ENCODE results near the gene KRTAP3-3. TPM values are rescaled to one million over a fixed set of nuclear protein-coding genes. Genes with fewer than 3 reads are reported as not detected.
A peak's percentile ranks its signal among the peaks of the same experiment; 100 is the strongest.

Gene KRTAP3-3
- total and polyA plus RNA-seq, 2 of the 4 experiments (the other 2 are of a cell fraction), result not detected

GRCh38 chr17:41013181-41013580 is 19.2 kb upstream of the KRTAP3-3 start:
- Histone ChIP-seq H3K9ac (ENCODE audit: low read depth, low read length) (no peak overlapping the region), H2AFZ (replicated peaks; ENCODE audit: low read length, poor library complexity) (no peak overlapping the region), H2BK20ac (ENCODE audit: low read depth, low read length) (no peak overlapping the region), H3K18ac (ENCODE audit: low read depth, low read length) (no peak overlapping the region), H2BK120ac (ENCODE audit: low read depth, low read length) (peak overlapping the region; percentile 18; the same call in 1 of the 2 replicates), H2AK5ac (ENCODE audit: low read depth, low read length) (no peak overlapping the region), H4K8ac (ENCODE audit: low read depth in 2 of 2, low read length in 2 of 2) (peak overlapping the region in 1 of 2 experiments; percentile 34; a peak in 2 of 4 replicates), H2AK9ac (replicated peaks; ENCODE audit: low read depth, low read length, poor library complexity) (no peak overlapping the region), H3K79me1 (ENCODE audit: low read depth in 1 of 2, low read length in 2 of 2) (no peaks in the 10 kb centered on the region), H3K9me1 (ENCODE audit: insufficient read depth, low read length) (no peaks in the 10 kb centered on the region; the same call in 1 of the 2 replicates), H4K20me1 (ENCODE audit: insufficient read depth, low read length) (no peaks in the 10 kb centered on the region), H2BK15ac (ENCODE audit: low read depth, low read length) (0 out of 3 replicates have a peak overlapping the region, but pooled peaks have one; percentile 40), H3K36me3 (ENCODE audit: control insufficient read depth, insufficient read depth, low read length) (no peaks in the 10 kb centered on the region), H3K56ac (ENCODE audit: extremely low read depth, insufficient read depth, low read length) (no peak overlapping the region), H3K4me2 (ENCODE audit: low read depth, low read length) (no peak overlapping the region), H3K14ac (replicated peaks; ENCODE audit: low read depth, low read length) (no peak overlapping the region), H3K27ac (ENCODE audit: insufficient read depth, low read length) (no peak overlapping the region), H4K5ac (ENCODE audit: low read depth, low read length) (no peak overlapping the region), H3K4ac (ENCODE audit: low read depth, low read length) (no peak overlapping the region), H3K4me1 (ENCODE audit: control insufficient read depth, insufficient read depth, low read length) (peaks cover 1% of the 10 kb centered on the region; the same call in 1 of the 2 replicates), H2BK5ac (ENCODE audit: low read depth, low read length, poor library complexity, severe bottlenecking) (no peak overlapping the region), H3K27me3 (ENCODE audit: control insufficient read depth, insufficient read depth, low read length) (no peaks in the 10 kb centered on the region; the same call in 1 of the 2 replicates), H3K9me3 (ENCODE audit: control insufficient read depth, insufficient read depth, low read length) (no peaks in the 10 kb centered on the region), H4K91ac (ENCODE audit: insufficient read depth, low read depth, low read length) (no peak overlapping the region), H3K4me3 (ENCODE audit: insufficient read depth, low read depth, low read length) (no peak overlapping the region), H3K23ac (ENCODE audit: low read depth, low read length) (no peak overlapping the region)
- BruUV-seq (replicated peaks), result no TSS peak
- POLR2A ChIA-PET (ENCODE audit: unreplicated experiment), result no interaction called here
- DNase-seq (no peak), ATAC-seq (ENCODE audit: low read depth) (no peak)
- no CpG with 5 or more reads among the region's 3 CpGs for WGBS, 2 experiments (ENCODE audit: extremely low coverage in 2 of 2, insufficient read length in 1 of 2)
- CTCF ChIA-PET, result no interaction called here
- TF ChIP-seq CTCF (conservative IDR thresholded peaks at IDR 0.05; ENCODE audit: low read depth, low read length), result no peak
- TF ChIP-seq MAFK (IDR thresholded peaks at IDR 0.05; ENCODE audit: low read depth, low read length), result no peak
- no peak for TF ChIP-seq RFX5 (IDR thresholded peaks at IDR 0.05; ENCODE audit: low read depth, low read length)
- in situ Hi-C loops (cut with MboI; ENCODE audit: low sequenced_read_pairs) (no loop called here), intact Hi-C loops (cut with micrococcal nuclease) (no loop called here), dilution Hi-C loops (cut with HindIII; ENCODE audit: low sequenced_read_pairs, unreplicated experiment) (no loop called here)
